ENCODE measurements around the gene MOB1B. TPM values are rescaled to one million over a fixed set of nuclear protein-coding genes. Genes with fewer than 3 reads are reported as not detected.

MOB1B gene
- total RNA-seq, 1 donor from 2014 or later = 49.4 TPM

DNA sequence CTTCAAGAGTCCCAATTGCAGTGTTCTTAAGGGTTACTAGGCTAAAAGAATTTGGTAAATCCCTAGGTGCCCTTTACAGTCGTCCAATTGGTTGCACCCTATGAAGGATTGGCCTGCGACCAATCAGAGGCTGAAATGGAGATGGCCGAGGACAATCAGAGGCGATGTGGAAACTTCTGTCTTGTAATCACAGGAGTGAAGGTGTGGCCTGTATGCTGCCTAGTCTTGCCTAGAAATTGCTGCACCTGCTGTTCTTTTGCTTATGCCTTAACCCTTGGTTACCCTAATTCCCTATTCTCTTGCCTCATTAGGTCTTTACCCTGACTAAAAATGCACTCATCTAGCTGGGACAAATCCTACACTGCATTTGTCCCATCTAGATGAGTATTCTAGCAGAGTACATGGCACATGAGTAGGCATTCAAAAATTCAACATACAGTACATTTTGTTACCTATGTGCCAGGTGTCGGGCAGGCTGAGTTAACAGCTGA lies 90.3 kb downstream of the MOB1B start:
- Mint-ChIP-seq H3K4me3 (ENCODE audit: unreplicated experiment) (peak overlapping the region; percentile 87), H3K27ac (ENCODE audit: unreplicated experiment) (no peak overlapping the region), H3K9me3 (ENCODE audit: unreplicated experiment) (no peaks in the 10 kb centered on the region), H3K36me3 (ENCODE audit: low read depth, unreplicated experiment) (no peaks in the 10 kb centered on the region), H3K4me1 (ENCODE audit: unreplicated experiment) (peaks cover 34% of the 10 kb centered on the region), H3K27me3 (ENCODE audit: unreplicated experiment) (peaks cover 12% of the 10 kb centered on the region)
- DNase-seq (ENCODE audit: low spot score) = no peak
- TF ChIP-seq, protein P1, sequence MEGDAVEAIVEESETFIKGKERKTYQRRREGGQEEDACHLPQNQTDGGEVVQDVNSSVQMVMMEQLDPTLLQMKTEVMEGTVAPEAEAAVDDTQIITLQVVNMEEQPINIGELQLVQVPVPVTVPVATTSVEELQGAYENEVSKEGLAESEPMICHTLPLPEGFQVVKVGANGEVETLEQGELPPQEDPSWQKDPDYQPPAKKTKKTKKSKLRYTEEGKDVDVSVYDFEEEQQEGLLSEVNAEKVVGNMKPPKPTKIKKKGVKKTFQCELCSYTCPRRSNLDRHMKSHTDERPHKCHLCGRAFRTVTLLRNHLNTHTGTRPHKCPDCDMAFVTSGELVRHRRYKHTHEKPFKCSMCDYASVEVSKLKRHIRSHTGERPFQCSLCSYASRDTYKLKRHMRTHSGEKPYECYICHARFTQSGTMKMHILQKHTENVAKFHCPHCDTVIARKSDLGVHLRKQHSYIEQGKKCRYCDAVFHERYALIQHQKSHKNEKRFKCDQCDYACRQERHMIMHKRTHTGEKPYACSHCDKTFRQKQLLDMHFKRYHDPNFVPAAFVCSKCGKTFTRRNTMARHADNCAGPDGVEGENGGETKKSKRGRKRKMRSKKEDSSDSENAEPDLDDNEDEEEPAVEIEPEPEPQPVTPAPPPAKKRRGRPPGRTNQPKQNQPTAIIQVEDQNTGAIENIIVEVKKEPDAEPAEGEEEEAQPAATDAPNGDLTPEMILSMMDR (IDR thresholded peaks at IDR 0.05; ENCODE audit: unreplicated experiment) = no peak

DNA sequence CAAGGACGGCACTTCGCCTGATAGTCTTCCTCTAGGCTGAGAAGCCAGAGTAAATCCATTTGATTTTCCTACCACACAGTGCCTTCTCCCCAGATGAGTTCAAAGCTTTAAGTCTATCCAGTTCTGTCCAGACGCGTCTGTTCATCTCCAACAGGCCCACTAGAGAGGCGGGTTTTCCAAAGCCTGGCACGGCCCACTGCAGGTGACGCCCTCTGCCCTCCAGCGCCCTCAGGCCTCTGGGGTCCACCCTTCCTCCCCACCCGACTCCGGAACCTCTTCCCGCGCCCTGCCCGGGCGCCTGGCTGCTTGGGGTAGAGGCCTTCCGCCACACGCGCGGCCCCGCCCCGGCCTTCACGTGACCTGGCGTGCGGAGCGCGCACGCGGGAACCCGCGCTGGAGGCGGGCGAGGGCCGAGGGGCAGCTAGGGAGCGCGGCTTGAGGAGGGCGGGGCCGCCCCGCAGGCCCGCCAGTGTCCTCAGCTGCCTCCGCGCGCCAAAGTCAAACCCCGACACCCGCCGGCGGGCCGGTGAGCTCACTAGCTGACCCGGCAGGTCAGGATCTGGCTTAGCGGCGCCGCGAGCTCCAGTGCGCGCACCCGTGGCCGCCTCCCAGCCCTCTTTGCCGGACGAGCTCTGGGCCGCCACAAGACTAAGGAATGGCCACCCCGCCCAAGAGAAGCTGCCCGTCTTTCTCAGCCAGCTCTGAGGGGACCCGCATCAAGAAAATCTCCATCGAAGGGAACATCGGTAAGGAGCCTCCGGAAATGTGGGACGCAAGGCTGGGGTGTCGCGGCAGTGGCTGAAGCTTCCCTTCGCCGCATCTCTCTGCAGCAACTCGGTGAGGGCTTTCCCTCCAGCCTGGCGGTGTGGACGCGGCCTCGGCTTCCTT lies 91.3 kb downstream of the MOB1B start, which contains the start of gene DCK:
Gene DCK (plus strand): TSS at position 469 of the 888 bp plus-strand sequence. CDS start 187 bp downstream, at position 656.
- peak; percentile 91 for DNase-seq (ENCODE audit: low spot score)
- H3K27ac Mint-ChIP-seq (ENCODE audit: unreplicated experiment) = peak within 1 kb of the TSS; percentile 88
- H3K36me3 Mint-ChIP-seq (ENCODE audit: low read depth, unreplicated experiment) = peaks cover 1% of the 10 kb centered on the region
- peak within 1 kb of the TSS; percentile 98 for H3K4me3 Mint-ChIP-seq (ENCODE audit: unreplicated experiment)
- no peaks in the 10 kb centered on the region for H3K9me3 Mint-ChIP-seq (ENCODE audit: unreplicated experiment)
- TF ChIP-seq, protein P1 (IDR thresholded peaks at IDR 0.05; ENCODE audit: unreplicated experiment) = no peak
- peaks cover 12% of the 10 kb centered on the region for H3K27me3 Mint-ChIP-seq (ENCODE audit: unreplicated experiment)
- H3K4me1 Mint-ChIP-seq (ENCODE audit: unreplicated experiment) = peaks cover 39% of the 10 kb centered on the region

DNA sequence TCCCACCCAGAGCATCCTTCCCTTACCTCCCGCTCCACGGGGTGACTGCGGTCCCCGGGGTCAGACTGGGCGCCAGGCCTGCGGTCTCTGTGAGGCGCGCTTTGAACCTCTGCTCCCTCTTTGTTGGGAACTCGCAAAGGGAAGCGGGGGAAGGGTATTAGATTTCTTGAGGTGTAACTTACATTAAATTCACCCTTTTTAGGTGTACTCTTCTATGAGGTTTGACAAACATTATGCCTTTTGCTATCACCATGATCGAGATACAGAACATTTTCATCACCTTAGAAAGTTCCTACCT lies 91.8 kb downstream of the MOB1B start:
- Mint-ChIP-seq H3K4me1 (ENCODE audit: unreplicated experiment) (peaks cover 42% of the 10 kb centered on the region), H3K27ac (ENCODE audit: unreplicated experiment) (peak overlapping the region; percentile 88), H3K9me3 (ENCODE audit: unreplicated experiment) (no peaks in the 10 kb centered on the region), H3K36me3 (ENCODE audit: low read depth, unreplicated experiment) (peaks cover 6% of the 10 kb centered on the region), H3K4me3 (ENCODE audit: unreplicated experiment) (peak overlapping the region; percentile 98), H3K27me3 (ENCODE audit: unreplicated experiment) (peaks cover 12% of the 10 kb centered on the region)
- no peak for DNase-seq (ENCODE audit: low spot score)
- TF ChIP-seq, protein P1 (IDR thresholded peaks at IDR 0.05; ENCODE audit: unreplicated experiment) = no peak

DNA sequence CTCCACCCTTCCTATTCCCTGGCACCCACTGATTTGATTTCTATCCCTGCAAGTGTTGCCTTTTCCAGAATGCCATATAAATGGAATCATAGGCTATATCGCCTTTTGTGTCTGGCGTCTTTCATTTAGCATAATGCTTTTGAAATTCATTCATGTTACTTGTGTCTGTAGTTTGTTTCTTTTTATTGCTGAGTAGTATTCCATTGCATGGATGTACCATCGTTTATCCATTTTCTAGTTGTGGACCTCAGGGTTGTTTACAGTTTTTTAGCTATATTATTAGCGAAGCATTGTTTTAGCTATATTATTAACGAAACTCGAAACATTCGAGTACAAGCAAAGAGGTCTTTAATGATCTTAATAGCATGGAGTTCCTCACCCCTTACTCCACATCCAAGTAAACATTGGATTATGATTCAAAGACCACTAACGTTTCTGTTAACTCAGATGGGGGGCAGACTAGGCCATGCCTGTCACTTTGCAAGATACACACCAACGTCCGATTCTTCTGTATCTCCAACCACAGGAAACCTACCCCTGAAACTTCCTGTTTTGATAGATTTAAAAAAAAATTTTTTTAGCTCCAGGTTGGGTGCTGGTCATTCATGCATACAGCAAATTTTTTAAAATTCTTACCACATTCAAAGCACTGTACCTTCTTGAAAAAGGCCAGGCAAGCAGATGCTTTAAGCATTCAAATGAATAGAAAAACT lies 92.4 kb downstream of the MOB1B start:
- H3K27me3 Mint-ChIP-seq (ENCODE audit: unreplicated experiment) = peaks cover 12% of the 10 kb centered on the region
- peak overlapping the region; percentile 88 for H3K27ac Mint-ChIP-seq (ENCODE audit: unreplicated experiment)
- H3K4me1 Mint-ChIP-seq (ENCODE audit: unreplicated experiment) = peaks cover 45% of the 10 kb centered on the region
- TF ChIP-seq, protein P1 (IDR thresholded peaks at IDR 0.05; ENCODE audit: unreplicated experiment) = no peak
- H3K4me3 Mint-ChIP-seq (ENCODE audit: unreplicated experiment) = peak overlapping the region; percentile 98
- no peak for DNase-seq (ENCODE audit: low spot score)
- no peaks in the 10 kb centered on the region for H3K9me3 Mint-ChIP-seq (ENCODE audit: unreplicated experiment)
- H3K36me3 Mint-ChIP-seq (ENCODE audit: low read depth, unreplicated experiment) = peaks cover 10% of the 10 kb centered on the region

All from endothelial cell (in vitro differentiated cells).